KG1 (cell line): ENCODE measurements around the gene NCAM1.

Source experiments
- DNase-seq: peaks from one replicate; lab custom pipeline; 2025; lab: John Stamatoyannopoulos, UW

NCAM1 gene

GRCh38 chr11:113255096-113255495, 293.9 kb downstream of the NCAM1 start:
- DNase-seq = no peak

- DNase-seq = no peak
Measured at GRCh38 chr11:113255741-113256140, 294.5 kb downstream of the NCAM1 start.

- no peak for DNase-seq
Measured at GRCh38 chr11:113256431-113257202, 295.4 kb downstream of the NCAM1 start.

- no peak for DNase-seq
Measured at GRCh38 chr11:113260096-113260425, 298.8 kb downstream of the NCAM1 start.

GRCh38 chr11:113260541-113260940, 299.3 kb downstream of the NCAM1 start:
- no peak for DNase-seq

GRCh38 chr11:113261709-113262475, 300.7 kb downstream of the NCAM1 start:
- DNase-seq = no peak

GRCh38 chr11:113262594-113262993, 301.4 kb downstream of the NCAM1 start:
- DNase-seq = no peak

GRCh38 chr11:113263458-113264259, 302.4 kb downstream of the NCAM1 start:
- DNase-seq = no peak

- no peak for DNase-seq
Measured at GRCh38 chr11:113265362-113265761, 304.1 kb downstream of the NCAM1 start.

- DNase-seq = no peak
Measured at GRCh38 chr11:113267493-113267892, 306.3 kb downstream of the NCAM1 start.

- DNase-seq = no peak
Measured at GRCh38 chr11:113269096-113269495, 307.9 kb downstream of the NCAM1 start.

GRCh38 chr11:113269636-113270035, 308.4 kb downstream of the NCAM1 start:
- DNase-seq = no peak

- DNase-seq = no peak
Measured at GRCh38 chr11:113270080-113270479, 308.9 kb downstream of the NCAM1 start.

GRCh38 chr11:113271551-113272245, 310.5 kb downstream of the NCAM1 start:
- no peak for DNase-seq

GRCh38 chr11:113272281-113272680, 311.1 kb downstream of the NCAM1 start:
- no peak for DNase-seq

GRCh38 chr11:113272927-113273615, 311.9 kb downstream of the NCAM1 start:
- DNase-seq = no peak

GRCh38 chr11:113273720-113274119, 312.5 kb downstream of the NCAM1 start:
- no peak for DNase-seq

GRCh38 chr11:113274713-113275582, 313.7 kb downstream of the NCAM1 start:
- no peak for DNase-seq

GRCh38 chr11:113275602-113276001, 314.4 kb downstream of the NCAM1 start:
- DNase-seq = no peak

- no peak for DNase-seq
Measured at GRCh38 chr11:113276466-113276865, 315.2 kb downstream of the NCAM1 start.
